ENCODE data around the gene CYB561D2. TPM values are rescaled to one million over a fixed set of nuclear protein-coding genes. Genes with fewer than 3 reads are reported as not detected.
A peak's percentile ranks its signal among the peaks of the same experiment; 100 is the strongest.

The CYB561D2 gene
- total and polyA plus RNA-seq, 9 donors = 4.5 to 17.1 (median 9.6) TPM

GRCh38 chr3:50333744-50334328 is 16.8 kb upstream of the CYB561D2 start:
- Histone ChIP-seq H3K4me1 (ENCODE audit: insufficient read depth) (peaks cover 6% of the 10 kb centered on the region), H3K27ac (peak overlapping the region in 1 of 2 donors; percentile 39), H3K36me3 (no peaks in the 10 kb centered on the region), H3K9me3 (no peaks in the 10 kb centered on the region), H3K27me3 (no peaks in the 10 kb centered on the region), H3K4me3 (no peak overlapping the region)
- 58 to 62% (median 60%) methylated on average over 12 of the region's 12 CpGs for WGBS, 3 donors
- intact Hi-C loops (cut with DNase I) = no loop called here
- DNase-seq = no peak
- TF ChIP-seq EP300 (IDR thresholded peaks at IDR 0.05) = no peak
- no peak for TF ChIP-seq POLR2A (IDR thresholded peaks at IDR 0.05)
- TF ChIP-seq CTCF (IDR thresholded peaks at IDR 0.05) = no peak

- intact Hi-C loops (cut with DNase I) = no loop called here
- no peaks in the 10 kb centered on the region for H3K9me3 ChIP-seq
- TF ChIP-seq EP300 (IDR thresholded peaks at IDR 0.05) (no peak), CTCF (IDR thresholded peaks at IDR 0.05) (no peak), POLR2A (IDR thresholded peaks at IDR 0.05) (no peak)
- no peak for DNase-seq
- H3K27ac ChIP-seq = peak overlapping the region in 1 of 2 donors; percentile 39
- H3K36me3 ChIP-seq = no peaks in the 10 kb centered on the region
- H3K4me1 ChIP-seq (ENCODE audit: insufficient read depth) = peaks cover 7% of the 10 kb centered on the region
- no peaks in the 10 kb centered on the region for H3K27me3 ChIP-seq
- H3K4me3 ChIP-seq = no peak overlapping the region
- 55 to 67% (median 61%) methylated on average over 5 of the region's 5 CpGs for WGBS, 3 donors
Observed at GRCh38 chr3:50334339-50335075, 16.2 kb upstream of the CYB561D2 start.

- TF ChIP-seq POLR2A (IDR thresholded peaks at IDR 0.05) (no peak), EP300 (IDR thresholded peaks at IDR 0.05) (no peak), CTCF (IDR thresholded peaks at IDR 0.05) (no peak)
- DNase-seq = no peak
- Histone ChIP-seq H3K9me3 (no peaks in the 10 kb centered on the region), H3K36me3 (no peaks in the 10 kb centered on the region), H3K27me3 (no peaks in the 10 kb centered on the region), H3K27ac (peak overlapping the region; percentile 83 to 91), H3K4me3 (peak overlapping the region; percentile 82), H3K4me1 (ENCODE audit: insufficient read depth) (peaks cover 16% of the 10 kb centered on the region)
- 0 to 1% (median 1%) methylated on average over 15 to 31 of the region's 31 CpGs for WGBS, 3 donors
- intact Hi-C loops (cut with DNase I) = no loop called here
Observed at GRCh38 chr3:50336452-50337174, 14.0 kb upstream of the CYB561D2 start.

GRCh38 chr3:50337175-50337861 is 13.3 kb upstream of the CYB561D2 start:
- no peaks in the 10 kb centered on the region for H3K9me3 ChIP-seq
- intact Hi-C loops (cut with DNase I) = no loop called here
- TF ChIP-seq POLR2A (IDR thresholded peaks at IDR 0.05) (peak; percentile 84), CTCF (IDR thresholded peaks at IDR 0.05) (peak in 1 of 3 donors; percentile 41), EP300 (IDR thresholded peaks at IDR 0.05) (peak; percentile 73)
- WGBS, 3 donors = 0% methylated on average over 42 to 79 of the region's 79 CpGs
- peak overlapping the region; percentile 82 for H3K4me3 ChIP-seq
- peaks cover 16% of the 10 kb centered on the region for H3K4me1 ChIP-seq (ENCODE audit: insufficient read depth)
- peak; percentile 99 for DNase-seq
- H3K36me3 ChIP-seq = no peaks in the 10 kb centered on the region
- H3K27me3 ChIP-seq = no peaks in the 10 kb centered on the region
- peak overlapping the region; percentile 91 to 93 for H3K27ac ChIP-seq

Data from ovary (tissue), 9 donors.